Dendritic cell treated with granulocyte-macrophage colony-stimulating factor and Interleukin-4, amounts not matched to agents 40 ng/mL and 50 ng/mL, for 4 days (primary cell): Measurements from ENCODE around the gene SUGP1.

Source experiments
- H3K27ac Mint-ChIP-seq: one replicate; pipeline ENCODE4 v1.8.0; 2022; ENCODE audit warnings: mild to moderate bottlenecking, mixed read lengths
- H3K27me3 Mint-ChIP-seq: one replicate; pipeline ENCODE4 v1.8.0; 2022; ENCODE audit warnings: mild to moderate bottlenecking, mixed read lengths
- H3K36me3 Mint-ChIP-seq: one replicate; pipeline ENCODE4 v1.8.0; 2022; ENCODE audit warnings: low read depth, mixed read lengths
- H3K4me1 Mint-ChIP-seq: one replicate; pipeline ENCODE4 v1.8.0; 2022; ENCODE audit warnings: low read depth, mixed read lengths
- H3K4me3 Mint-ChIP-seq: one replicate; pipeline ENCODE4 v1.8.0; 2022; ENCODE audit warnings: mild to moderate bottlenecking, moderate library complexity, mixed read lengths
- H3K9me3 Mint-ChIP-seq: one replicate; pipeline ENCODE4 v1.8.0; 2022; ENCODE audit warnings: mixed read lengths
- intact Hi-C: fragments of 100-400 bp; cut with micrococcal nuclease; formaldehyde crosslinking; loops from one replicate; pipeline ENCODE4 v1.15.0; 2022

The SUGP1 gene

GRCh38 chr19:19334063-19334988, 14.0 kb upstream of the SUGP1 start:
- Mint-ChIP-seq H3K27me3 (no peaks in the 10 kb centered on the region), H3K4me1 (peaks cover 8% of the 10 kb centered on the region), H3K4me3 (no peak overlapping the region), H3K27ac (no peak overlapping the region), H3K9me3 (no peaks in the 10 kb centered on the region), H3K36me3 (peaks cover 100% of the 10 kb centered on the region)
- intact Hi-C loops: no loop called here

- H3K27ac Mint-ChIP-seq: peak overlapping the region; percentile 47
- no peaks in the 10 kb centered on the region for H3K9me3 Mint-ChIP-seq
- H3K4me3 Mint-ChIP-seq: no peak overlapping the region
- intact Hi-C loops: no loop called here
- H3K36me3 Mint-ChIP-seq: peaks cover 93% of the 10 kb centered on the region
- no peaks in the 10 kb centered on the region for H3K27me3 Mint-ChIP-seq
- peaks cover 31% of the 10 kb centered on the region for H3K4me1 Mint-ChIP-seq
Measured at GRCh38 chr19:19329126-19329525, 8.8 kb upstream of the SUGP1 start.

GRCh38 chr19:19327672-19328071, 7.4 kb upstream of the SUGP1 start:
- Mint-ChIP-seq H3K27me3 (no peaks in the 10 kb centered on the region), H3K27ac (no peak overlapping the region), H3K9me3 (no peaks in the 10 kb centered on the region), H3K36me3 (peaks cover 88% of the 10 kb centered on the region), H3K4me3 (no peak overlapping the region), H3K4me1 (peaks cover 38% of the 10 kb centered on the region)
- intact Hi-C loops: no loop called here

- H3K4me1 Mint-ChIP-seq: peaks cover 55% of the 10 kb centered on the region
- H3K4me3 Mint-ChIP-seq: no peak overlapping the region
- H3K36me3 Mint-ChIP-seq: peaks cover 72% of the 10 kb centered on the region
- no peaks in the 10 kb centered on the region for H3K27me3 Mint-ChIP-seq
- intact Hi-C loops: no loop called here
- H3K9me3 Mint-ChIP-seq: no peaks in the 10 kb centered on the region
- no peak overlapping the region for H3K27ac Mint-ChIP-seq
Measured at GRCh38 chr19:19324059-19324770, 3.9 kb upstream of the SUGP1 start.

- Mint-ChIP-seq H3K27ac (peak overlapping the region; percentile 99), H3K4me3 (peak overlapping the region; percentile 95), H3K27me3 (no peaks in the 10 kb centered on the region), H3K9me3 (no peaks in the 10 kb centered on the region), H3K36me3 (peaks cover 62% of the 10 kb centered on the region), H3K4me1 (peaks cover 39% of the 10 kb centered on the region)
- intact Hi-C loops: no loop called here
Measured at GRCh38 chr19:19321141-19321577, 850 bp upstream of the SUGP1 start.

- Mint-ChIP-seq H3K27ac (peak overlapping the region; percentile 99), H3K36me3 (peaks cover 62% of the 10 kb centered on the region), H3K4me3 (peak overlapping the region; percentile 95), H3K27me3 (no peaks in the 10 kb centered on the region), H3K9me3 (no peaks in the 10 kb centered on the region), H3K4me1 (peaks cover 38% of the 10 kb centered on the region)
- intact Hi-C loops: no loop called here
Measured at GRCh38 chr19:19319732-19320360, 463 bp downstream of the SUGP1 start.

- H3K27ac Mint-ChIP-seq: no peak overlapping the region
- peaks cover 10% of the 10 kb centered on the region for H3K4me1 Mint-ChIP-seq
- intact Hi-C loops: no loop called here
Measured at GRCh38 chr19:19316082-19316481, 4.2 kb downstream of the SUGP1 start.

GRCh38 chr19:19315444-19315843, 4.9 kb downstream of the SUGP1 start:
- H3K9me3 Mint-ChIP-seq: no peaks in the 10 kb centered on the region
- peaks cover 72% of the 10 kb centered on the region for H3K36me3 Mint-ChIP-seq
- intact Hi-C loops: no loop called here

More at GRCh38 chr19:19316082-19316481, 4.2 kb downstream of the SUGP1 start:
- Mint-ChIP-seq H3K9me3 (no peaks in the 10 kb centered on the region), H3K36me3 (peaks cover 72% of the 10 kb centered on the region), H3K4me3 (no peak overlapping the region), H3K27me3 (no peaks in the 10 kb centered on the region)

GRCh38 chr19:19308373-19308772, 11.9 kb downstream of the SUGP1 start:
- H3K9me3 Mint-ChIP-seq: no peaks in the 10 kb centered on the region
- no peak overlapping the region for H3K27ac Mint-ChIP-seq
- no peak overlapping the region for H3K4me3 Mint-ChIP-seq
- intact Hi-C loops: no loop called here
- H3K27me3 Mint-ChIP-seq: no peaks in the 10 kb centered on the region
- H3K36me3 Mint-ChIP-seq: peaks cover 100% of the 10 kb centered on the region
- H3K4me1 Mint-ChIP-seq: no peaks in the 10 kb centered on the region

More at GRCh38 chr19:19315444-19315843, 4.9 kb downstream of the SUGP1 start:
- no peak overlapping the region for H3K4me3 Mint-ChIP-seq
- H3K27ac Mint-ChIP-seq: no peak overlapping the region
- H3K4me1 Mint-ChIP-seq: peaks cover 10% of the 10 kb centered on the region
- H3K27me3 Mint-ChIP-seq: no peaks in the 10 kb centered on the region

- Mint-ChIP-seq H3K36me3 (peaks cover 100% of the 10 kb centered on the region), H3K27ac (no peak overlapping the region), H3K4me3 (no peak overlapping the region), H3K4me1 (no peaks in the 10 kb centered on the region), H3K9me3 (no peaks in the 10 kb centered on the region), H3K27me3 (no peaks in the 10 kb centered on the region)
- intact Hi-C loops: no loop called here
Measured at GRCh38 chr19:19306191-19306590, 14.1 kb downstream of the SUGP1 start.

GRCh38 chr19:19305696-19306095, 14.6 kb downstream of the SUGP1 start:
- Mint-ChIP-seq H3K27me3 (no peaks in the 10 kb centered on the region), H3K36me3 (peaks cover 100% of the 10 kb centered on the region), H3K4me3 (no peak overlapping the region), H3K27ac (no peak overlapping the region), H3K9me3 (no peaks in the 10 kb centered on the region), H3K4me1 (no peaks in the 10 kb centered on the region)
- intact Hi-C loops: no loop called here

GRCh38 chr19:19305066-19305465, 15.2 kb downstream of the SUGP1 start:
- H3K4me1 Mint-ChIP-seq: no peaks in the 10 kb centered on the region
- H3K27me3 Mint-ChIP-seq: no peaks in the 10 kb centered on the region
- H3K27ac Mint-ChIP-seq: no peak overlapping the region
- H3K9me3 Mint-ChIP-seq: no peaks in the 10 kb centered on the region
- peaks cover 100% of the 10 kb centered on the region for H3K36me3 Mint-ChIP-seq
- intact Hi-C loops: no loop called here
- no peak overlapping the region for H3K4me3 Mint-ChIP-seq

- Mint-ChIP-seq H3K36me3 (peaks cover 100% of the 10 kb centered on the region), H3K4me3 (no peak overlapping the region), H3K4me1 (no peaks in the 10 kb centered on the region), H3K9me3 (no peaks in the 10 kb centered on the region), H3K27ac (no peak overlapping the region), H3K27me3 (no peaks in the 10 kb centered on the region)
- intact Hi-C loops: no loop called here
Measured at GRCh38 chr19:19304186-19304965, 15.9 kb downstream of the SUGP1 start.
